ENCODE results near the gene RNF141.

GRCh38 chr11:10526974-10527918, 13.7 kb downstream of the RNF141 start:
- TF ChIP-seq DMAP1 (CRISPR knock-in tag; IDR thresholded peaks at IDR 0.05) (no peak), EP300 (IDR thresholded peaks at IDR 0.05; ENCODE audit: low read depth in 2 of 2, low read length in 2 of 2) (no peak), EP300 (CRISPR knock-in tag; IDR thresholded peaks at IDR 0.05; ENCODE audit: borderline replicate concordance) (no peak), PBX3 (CRISPR knock-in tag; IDR thresholded peaks at IDR 0.05; ENCODE audit: borderline replicate concordance) (no peak)
